ENCODE data around the gene UROC1. TPM values are rescaled to one million over a fixed set of nuclear protein-coding genes. Genes with fewer than 3 reads are reported as not detected.

The UROC1 gene
- total RNA-seq, 1 donor from 2014 or later = not detected

GRCh38 chr3:126524429-126524988 is 6.9 kb upstream of the UROC1 start:
- Mint-ChIP-seq H3K27ac (no peak overlapping the region), H3K9me3 (no peaks in the 10 kb centered on the region), H3K36me3 (ENCODE audit: low read depth) (no peaks in the 10 kb centered on the region), H3K4me3 (ENCODE audit: low read depth) (no peak overlapping the region), H3K27me3 (ENCODE audit: low read depth) (peaks cover 13% of the 10 kb centered on the region), H3K4me1 (ENCODE audit: low read depth) (no peaks in the 10 kb centered on the region)
- intact Hi-C loops (cut with micrococcal nuclease) = no loop called here
- DNase-seq (ENCODE audit: low spot score) = no peak

- intact Hi-C loops (cut with micrococcal nuclease) = no loop called here
- no peaks in the 10 kb centered on the region for H3K36me3 Mint-ChIP-seq (ENCODE audit: low read depth)
- DNase-seq (ENCODE audit: low spot score) = no peak
Observed at GRCh38 chr3:126523745-126524428, 6.3 kb upstream of the UROC1 start, which contains the start of gene CHST13. Gene CHST13, plus strand, starts transcription at chr3:126524155. Its CDS starts 178 bp downstream, at chr3:126524333.

GRCh38 chr3:126522363-126522788 is 4.8 kb upstream of the UROC1 start:
- Mint-ChIP-seq H3K9me3 (no peaks in the 10 kb centered on the region), H3K27ac (no peak overlapping the region), H3K36me3 (ENCODE audit: low read depth) (no peaks in the 10 kb centered on the region), H3K4me1 (ENCODE audit: low read depth) (no peaks in the 10 kb centered on the region), H3K4me3 (ENCODE audit: low read depth) (no peak overlapping the region), H3K27me3 (ENCODE audit: low read depth) (peaks cover 13% of the 10 kb centered on the region)
- intact Hi-C loops (cut with micrococcal nuclease) = no loop called here
- DNase-seq (ENCODE audit: low spot score) = peak; percentile 14

More at GRCh38 chr3:126523745-126524428, 6.3 kb upstream of the UROC1 start, which contains the start of gene CHST13:
- H3K4me3 Mint-ChIP-seq (ENCODE audit: low read depth) = no peak within 1 kb of the TSS
- peaks cover 13% of the 10 kb centered on the region for H3K27me3 Mint-ChIP-seq (ENCODE audit: low read depth)
- H3K27ac Mint-ChIP-seq = no peak within 1 kb of the TSS
- no peaks in the 10 kb centered on the region for H3K9me3 Mint-ChIP-seq
- H3K4me1 Mint-ChIP-seq (ENCODE audit: low read depth) = no peaks in the 10 kb centered on the region

GRCh38 chr3:126521122-126521891 is 3.7 kb upstream of the UROC1 start:
- no peaks in the 10 kb centered on the region for H3K4me1 Mint-ChIP-seq (ENCODE audit: low read depth)
- peaks cover 13% of the 10 kb centered on the region for H3K27me3 Mint-ChIP-seq (ENCODE audit: low read depth)
- H3K36me3 Mint-ChIP-seq (ENCODE audit: low read depth) = no peaks in the 10 kb centered on the region
- no peaks in the 10 kb centered on the region for H3K9me3 Mint-ChIP-seq
- H3K4me3 Mint-ChIP-seq (ENCODE audit: low read depth) = no peak overlapping the region
- intact Hi-C loops (cut with micrococcal nuclease) = no loop called here
- no peak overlapping the region for H3K27ac Mint-ChIP-seq
- DNase-seq (ENCODE audit: low spot score) = no peak

- intact Hi-C loops (cut with micrococcal nuclease) = no loop called here
- H3K36me3 Mint-ChIP-seq (ENCODE audit: low read depth) = no peaks in the 10 kb centered on the region
- no peaks in the 10 kb centered on the region for H3K9me3 Mint-ChIP-seq
- no peak overlapping the region for H3K27ac Mint-ChIP-seq
- H3K4me1 Mint-ChIP-seq (ENCODE audit: low read depth) = no peaks in the 10 kb centered on the region
- no peak for DNase-seq (ENCODE audit: low spot score)
- H3K27me3 Mint-ChIP-seq (ENCODE audit: low read depth) = peaks cover 13% of the 10 kb centered on the region
- no peak overlapping the region for H3K4me3 Mint-ChIP-seq (ENCODE audit: low read depth)
Observed at GRCh38 chr3:126519506-126520455, 2.2 kb upstream of the UROC1 start.

GRCh38 chr3:126518779-126519177 is 1.2 kb upstream of the UROC1 start:
- Mint-ChIP-seq H3K4me3 (ENCODE audit: low read depth) (no peak overlapping the region), H3K27ac (no peak overlapping the region), H3K27me3 (ENCODE audit: low read depth) (peaks cover 13% of the 10 kb centered on the region), H3K36me3 (ENCODE audit: low read depth) (no peaks in the 10 kb centered on the region), H3K4me1 (ENCODE audit: low read depth) (no peaks in the 10 kb centered on the region), H3K9me3 (no peaks in the 10 kb centered on the region)
- DNase-seq (ENCODE audit: low spot score) = no peak
- intact Hi-C loops (cut with micrococcal nuclease) = no loop called here

- no peak overlapping the region for H3K4me3 Mint-ChIP-seq (ENCODE audit: low read depth)
- DNase-seq (ENCODE audit: low spot score) = no peak
- H3K36me3 Mint-ChIP-seq (ENCODE audit: low read depth) = no peaks in the 10 kb centered on the region
- H3K27ac Mint-ChIP-seq = no peak overlapping the region
- no peaks in the 10 kb centered on the region for H3K9me3 Mint-ChIP-seq
- intact Hi-C loops (cut with micrococcal nuclease) = no loop called here
- H3K4me1 Mint-ChIP-seq (ENCODE audit: low read depth) = no peaks in the 10 kb centered on the region
- H3K27me3 Mint-ChIP-seq (ENCODE audit: low read depth) = peaks cover 7% of the 10 kb centered on the region
Observed at GRCh38 chr3:126517986-126518778, 609 bp upstream of the UROC1 start.

GRCh38 chr3:126516936-126517290 is 660 bp downstream of the UROC1 start:
- H3K9me3 Mint-ChIP-seq = no peaks in the 10 kb centered on the region
- no peaks in the 10 kb centered on the region for H3K4me1 Mint-ChIP-seq (ENCODE audit: low read depth)
- H3K27ac Mint-ChIP-seq = no peak overlapping the region
- no peak for DNase-seq (ENCODE audit: low spot score)
- no peaks in the 10 kb centered on the region for H3K36me3 Mint-ChIP-seq (ENCODE audit: low read depth)
- intact Hi-C loops (cut with micrococcal nuclease) = no loop called here
- H3K4me3 Mint-ChIP-seq (ENCODE audit: low read depth) = no peak overlapping the region
- H3K27me3 Mint-ChIP-seq (ENCODE audit: low read depth) = no peaks in the 10 kb centered on the region

GRCh38 chr3:126516152-126516935 is 1.2 kb downstream of the UROC1 start:
- no peak overlapping the region for H3K4me3 Mint-ChIP-seq (ENCODE audit: low read depth)
- DNase-seq (ENCODE audit: low spot score) = no peak
- no peaks in the 10 kb centered on the region for H3K36me3 Mint-ChIP-seq (ENCODE audit: low read depth)

GRCh38 chr3:126515066-126515706 is 2.4 kb downstream of the UROC1 start:
- Mint-ChIP-seq H3K36me3 (ENCODE audit: low read depth) (no peaks in the 10 kb centered on the region), H3K9me3 (no peaks in the 10 kb centered on the region), H3K27me3 (ENCODE audit: low read depth) (no peaks in the 10 kb centered on the region), H3K27ac (no peak overlapping the region), H3K4me1 (ENCODE audit: low read depth) (no peaks in the 10 kb centered on the region), H3K4me3 (ENCODE audit: low read depth) (no peak overlapping the region)
- intact Hi-C loops (cut with micrococcal nuclease) = no loop called here
- DNase-seq (ENCODE audit: low spot score) = no peak

More at GRCh38 chr3:126516152-126516935, 1.2 kb downstream of the UROC1 start:
- H3K4me1 Mint-ChIP-seq (ENCODE audit: low read depth) = no peaks in the 10 kb centered on the region
- intact Hi-C loops (cut with micrococcal nuclease) = no loop called here
- H3K27ac Mint-ChIP-seq = no peak overlapping the region
- H3K9me3 Mint-ChIP-seq = no peaks in the 10 kb centered on the region
- no peaks in the 10 kb centered on the region for H3K27me3 Mint-ChIP-seq (ENCODE audit: low read depth)

GRCh38 chr3:126514161-126514560 is 3.4 kb downstream of the UROC1 start:
- H3K4me3 Mint-ChIP-seq (ENCODE audit: low read depth) = no peak overlapping the region
- intact Hi-C loops (cut with micrococcal nuclease) = no loop called here
- no peaks in the 10 kb centered on the region for H3K36me3 Mint-ChIP-seq (ENCODE audit: low read depth)
- H3K27ac Mint-ChIP-seq = no peak overlapping the region
- no peaks in the 10 kb centered on the region for H3K27me3 Mint-ChIP-seq (ENCODE audit: low read depth)
- no peaks in the 10 kb centered on the region for H3K9me3 Mint-ChIP-seq
- H3K4me1 Mint-ChIP-seq (ENCODE audit: low read depth) = no peaks in the 10 kb centered on the region
- no peak for DNase-seq (ENCODE audit: low spot score)
